Daoy (cell line): ENCODE data around the gene CXCL8. TPM values are rescaled to one million over a fixed set of nuclear protein-coding genes. Genes with fewer than 3 reads are reported as not detected.
"Not testable (repeated sequence)": the region's sequence is repeated elsewhere in the genome, so short reads cannot be mapped to it uniquely, and the experiment has no call there.

Source experiments
- DNase-seq: peaks from one replicate; pipeline ENCODE4 v3.0.0-alpha.2; 2015; ENCODE audit warnings: low read depth
- total RNA-seq: library from RNA; depleted of rRNA; stranded (reverse); fragments of >200 nt; shearing (Covaris generic); gene quantifications from 2 replicates; pipeline ENCODE4 v1.2.3, GENCODE V29; 2014

Gene CXCL8
- total RNA-seq, 1 experiment from 2014 or later = 198 TPM

- DNase-seq = no peak
Measured at GRCh38 chr4:73743795-73744194, 3.4 kb downstream of the CXCL8 start.

GRCh38 chr4:73744203-73744602 lies 3.8 kb downstream of the CXCL8 start:
- no peak for DNase-seq

- DNase-seq = no peak
Measured at GRCh38 chr4:73750730-73751129, 10.4 kb downstream of the CXCL8 start.

- DNase-seq = no peak
Measured at GRCh38 chr4:73751166-73751565, 10.8 kb downstream of the CXCL8 start.

- no peak for DNase-seq
Measured at GRCh38 chr4:73751830-73752229, 11.5 kb downstream of the CXCL8 start.

DNA sequence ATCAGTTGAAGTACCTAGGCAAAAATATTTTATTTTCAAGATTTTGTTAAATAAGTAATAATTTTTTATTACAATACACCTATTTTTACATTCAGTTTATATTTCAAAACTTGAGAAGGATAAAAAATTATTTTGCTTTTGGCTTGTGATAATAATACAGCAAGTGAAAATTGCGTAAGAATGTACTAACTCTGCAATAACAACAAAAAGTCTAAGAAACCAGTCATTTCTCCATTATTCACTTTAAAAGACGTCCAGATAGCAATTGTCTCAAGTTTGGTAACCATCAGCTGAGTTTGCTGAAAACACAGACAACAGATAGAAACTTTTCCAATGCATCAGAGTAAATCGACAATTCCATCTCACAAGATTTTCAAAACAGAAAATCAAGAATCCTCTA lies 12.1 kb downstream of the CXCL8 start:
- no peak for DNase-seq

- no peak for DNase-seq
Measured at GRCh38 chr4:73753215-73753614, 12.8 kb downstream of the CXCL8 start.

GRCh38 chr4:73754934-73755333 lies 14.6 kb downstream of the CXCL8 start:
- DNase-seq = no peak

DNA sequence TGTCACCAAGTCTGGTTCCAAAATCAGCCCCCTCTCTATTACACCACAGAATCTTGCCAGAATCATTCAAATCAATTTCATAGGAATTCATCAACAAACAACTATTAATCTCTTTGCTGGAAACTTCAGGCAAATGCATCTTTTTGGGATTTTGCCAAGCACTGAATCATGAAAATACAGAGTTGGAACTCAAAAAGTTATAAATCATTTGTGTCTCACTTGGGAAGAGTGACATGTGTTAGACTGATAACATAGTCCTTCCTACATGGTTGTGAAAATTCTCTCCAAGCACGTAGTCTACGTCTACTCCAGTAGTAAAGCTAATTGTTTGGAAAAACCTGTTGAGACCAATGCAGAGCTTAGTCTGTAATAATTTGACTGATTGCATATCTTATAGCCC lies 19.0 kb downstream of the CXCL8 start:
- DNase-seq = no peak

- no peak for DNase-seq
Measured at GRCh38 chr4:73761856-73762255, 21.5 kb downstream of the CXCL8 start.

GRCh38 chr4:73762409-73762808 lies 22.0 kb downstream of the CXCL8 start:
- no peak for DNase-seq

- no peak for DNase-seq
Measured at GRCh38 chr4:73763877-73764276, 23.5 kb downstream of the CXCL8 start.

- no peak for DNase-seq
Measured at GRCh38 chr4:73764513-73764912, 24.1 kb downstream of the CXCL8 start.

DNA sequence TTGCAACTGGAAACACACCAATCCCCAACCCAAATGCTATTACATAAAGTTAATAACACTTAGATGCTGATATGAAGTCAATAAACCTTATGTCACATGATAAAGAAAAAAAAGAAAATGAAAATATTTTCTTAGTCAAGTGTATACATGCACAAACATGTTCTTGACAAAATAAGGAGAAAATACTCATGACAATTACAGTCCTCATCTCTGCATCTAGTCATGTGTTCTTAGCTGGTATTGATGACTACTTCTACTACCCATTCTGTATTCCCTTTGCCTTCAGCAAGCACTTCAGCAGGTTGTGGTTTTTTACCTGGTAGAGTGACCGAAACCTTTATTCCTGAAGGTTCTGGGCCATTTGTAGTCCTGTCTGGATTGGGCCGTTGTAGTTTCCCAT lies 24.9 kb downstream of the CXCL8 start:
- no peak for DNase-seq

- no peak for DNase-seq
Measured at GRCh38 chr4:73770917-73771316, 30.5 kb downstream of the CXCL8 start.

GRCh38 chr4:73772363-73772762 lies 32.0 kb downstream of the CXCL8 start:
- no peak for DNase-seq

DNA sequence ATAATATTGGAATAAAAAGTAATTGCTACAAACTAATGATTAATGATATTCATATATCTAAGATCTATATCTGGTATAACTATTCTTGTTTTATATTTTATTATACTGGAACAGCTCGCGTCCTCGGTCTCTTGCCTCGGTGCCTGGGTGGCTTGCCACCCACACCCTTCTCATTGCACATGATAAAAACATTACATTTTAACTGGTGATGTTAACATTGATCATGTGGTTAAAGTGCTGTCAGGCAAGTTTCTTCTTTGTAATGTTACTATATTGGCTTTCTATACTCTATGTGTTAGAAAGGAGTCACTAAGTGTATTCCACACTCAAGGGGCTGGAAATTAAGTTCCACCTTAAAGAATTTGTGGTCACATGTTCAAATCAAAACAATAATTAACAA lies 34.0 kb downstream of the CXCL8 start:
- not testable (repeated sequence) for DNase-seq

DNA sequence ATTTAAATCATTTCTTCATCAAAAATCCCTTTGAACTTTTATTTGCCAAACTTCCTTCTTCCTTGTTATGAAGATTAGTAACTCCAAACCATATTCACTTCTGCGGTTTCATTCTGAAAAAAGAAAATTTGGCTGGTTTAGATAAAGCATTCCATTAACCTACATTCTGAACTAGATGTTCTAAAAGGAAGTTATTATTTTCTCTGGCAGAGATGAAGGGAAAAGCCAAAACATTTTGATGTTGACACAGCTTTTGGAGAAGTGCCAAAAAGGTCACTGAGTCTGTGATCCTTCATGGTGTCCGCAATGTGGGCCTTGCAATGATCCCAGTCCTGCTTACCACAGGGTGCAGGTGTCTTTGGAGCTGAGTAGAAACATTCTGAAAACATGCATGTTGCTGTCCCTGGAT lies 36.0 kb downstream of the CXCL8 start:
- DNase-seq = peak; percentile 68

DNA sequence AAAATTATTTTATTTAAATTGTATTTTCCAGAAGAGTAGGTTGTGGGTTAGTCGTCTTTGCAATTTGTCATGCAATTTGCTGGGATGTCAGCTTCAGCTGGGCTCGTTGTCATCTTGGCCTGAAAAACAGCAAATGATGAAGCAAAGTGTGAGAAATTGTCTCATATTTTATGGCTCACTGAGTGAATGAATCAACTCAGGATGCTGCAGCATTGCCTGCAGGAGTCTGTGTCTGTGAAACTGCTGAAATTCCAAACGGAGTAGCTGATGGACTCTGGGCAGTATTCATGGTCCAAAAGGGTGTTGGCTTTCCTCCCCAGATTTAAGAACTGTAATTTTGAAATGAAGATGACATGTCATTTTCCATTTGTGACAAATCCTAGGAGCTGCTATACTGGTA lies 37.2 kb downstream of the CXCL8 start:
- DNase-seq = peak; percentile 21

DNA sequence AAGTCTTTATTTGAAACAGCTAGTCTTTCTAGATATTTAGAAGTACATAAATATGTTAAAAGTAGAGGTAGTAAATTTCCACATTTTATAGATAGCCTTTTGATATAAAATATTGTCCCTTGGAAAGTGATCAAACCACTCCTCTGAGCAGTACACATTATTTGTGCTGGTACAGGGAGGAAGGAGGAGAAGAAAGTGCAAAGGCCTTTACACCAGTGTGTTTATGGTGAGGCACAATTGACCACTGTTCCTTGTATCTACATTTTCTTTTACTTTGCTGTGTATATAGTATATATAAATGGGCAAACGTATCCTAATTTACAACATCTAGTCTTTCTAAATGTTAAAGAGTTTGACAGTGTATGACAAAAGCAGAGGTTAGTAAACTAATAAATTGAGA lies 39.9 kb downstream of the CXCL8 start:
- no peak for DNase-seq

GRCh38 chr4:73780834-73781233 lies 40.5 kb downstream of the CXCL8 start:
- DNase-seq = no peak

GRCh38 chr4:73788411-73788810 lies 48.0 kb downstream of the CXCL8 start:
- DNase-seq = no peak
